C4-2B (cell line): ENCODE measurements around the gene TNFRSF11A.

ENCODE experiments used
- CTCF ChIP-seq: fragments of 450-650 bp; conservative IDR thresholded peaks from 2 replicates; pipeline ENCODE4 v1.5.1; 2017; ENCODE audit warnings: mild to moderate bottlenecking
- ZFX ChIP-seq: fragments of 450-650 bp; IDR thresholded peaks from 2 replicates; pipeline ENCODE4 v1.6.1; 2017

- no peak for TF ChIP-seq CTCF
- no peak for TF ChIP-seq ZFX
Measured at GRCh38 chr18:62372156-62372555, 47.0 kb downstream of the TNFRSF11A start.
